Endothelial cell of hepatic sinusoid (primary cell): ENCODE data around the gene DUOX1.

ENCODE experiments used
- in situ Hi-C: cut with HindIII; loops from 2 replicates; pipeline ENCODE4 v1.10.0; 2017; ENCODE audit warnings: low sequenced_read_pairs

The DUOX1 gene

DNA sequence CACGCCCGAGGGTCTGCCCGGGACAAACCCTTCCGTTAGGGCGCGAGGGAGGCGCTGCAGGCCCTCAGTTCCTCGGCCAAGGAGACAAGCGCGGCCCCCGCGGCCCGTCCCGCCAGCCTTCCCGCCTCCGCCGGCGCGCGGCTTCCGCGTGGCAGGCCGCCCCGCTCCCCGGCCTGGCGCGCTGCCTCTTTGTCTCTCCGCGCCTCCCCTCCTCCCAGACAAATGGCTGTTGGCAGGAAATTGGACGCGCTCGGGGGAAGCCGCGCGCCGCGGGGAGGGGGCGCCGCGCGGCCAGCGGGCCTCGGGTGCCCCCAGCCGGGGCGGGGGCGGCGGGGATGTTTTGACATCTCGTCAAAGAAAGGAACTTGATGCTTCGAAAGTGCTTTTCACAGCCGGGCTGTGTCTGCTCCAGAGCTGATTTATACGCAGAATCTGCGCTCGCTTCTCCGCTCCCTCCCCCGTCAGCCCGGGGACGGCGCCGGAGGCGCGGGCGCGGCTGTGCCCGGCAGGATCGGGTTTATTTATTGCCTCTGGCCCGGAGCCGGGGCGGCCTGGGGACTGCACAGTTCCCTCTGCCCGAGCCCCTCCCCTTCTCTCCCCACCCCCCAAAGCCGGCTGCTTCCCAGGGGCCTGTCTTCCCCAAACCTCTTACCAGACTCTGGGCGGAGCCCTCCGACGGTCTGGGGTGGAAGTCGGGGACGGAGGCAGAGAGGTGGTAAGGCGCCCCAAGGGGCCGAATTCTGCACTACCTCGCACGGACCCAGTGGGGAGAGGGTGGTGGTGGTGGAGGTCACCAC, 37.2 kb downstream of the DUOX1 start:
- in situ Hi-C loops: loop anchor here (10.0 kb wide), 1 partner anchor 288 kb away; no protein-coding TSS in a partner anchor

DNA sequence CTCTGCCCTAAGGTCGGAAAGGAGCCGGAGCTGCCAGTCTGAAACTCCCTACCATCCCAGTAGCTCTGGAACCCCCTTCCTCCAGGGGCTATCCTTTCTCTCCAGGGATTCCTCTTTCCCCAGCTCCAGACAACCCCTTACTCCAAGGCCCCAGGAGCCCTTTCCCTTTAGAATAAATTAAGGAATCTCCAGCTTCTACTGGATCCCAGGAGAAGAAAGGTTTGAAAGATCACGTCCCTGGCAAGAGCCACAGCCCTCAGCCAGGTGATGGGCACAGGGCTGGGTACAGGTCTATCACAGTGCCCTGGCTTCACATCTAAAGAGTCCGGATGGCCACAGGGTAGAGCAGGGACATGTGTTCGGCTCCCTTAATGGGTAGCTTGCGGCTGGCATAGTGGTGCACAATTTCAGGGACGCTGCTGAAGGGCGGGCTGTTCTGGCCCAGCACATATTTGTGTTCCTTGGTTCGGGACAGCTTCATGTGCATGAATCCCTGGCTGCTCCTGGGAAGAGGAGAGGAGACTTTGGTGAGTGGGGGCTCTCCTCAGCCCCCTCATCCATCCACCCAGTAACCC, 37.9 kb downstream of the DUOX1 start:
- in situ Hi-C loops: loop anchor here (10.0 kb wide), 1 partner anchor 287 kb away; no protein-coding TSS in a partner anchor

DNA sequence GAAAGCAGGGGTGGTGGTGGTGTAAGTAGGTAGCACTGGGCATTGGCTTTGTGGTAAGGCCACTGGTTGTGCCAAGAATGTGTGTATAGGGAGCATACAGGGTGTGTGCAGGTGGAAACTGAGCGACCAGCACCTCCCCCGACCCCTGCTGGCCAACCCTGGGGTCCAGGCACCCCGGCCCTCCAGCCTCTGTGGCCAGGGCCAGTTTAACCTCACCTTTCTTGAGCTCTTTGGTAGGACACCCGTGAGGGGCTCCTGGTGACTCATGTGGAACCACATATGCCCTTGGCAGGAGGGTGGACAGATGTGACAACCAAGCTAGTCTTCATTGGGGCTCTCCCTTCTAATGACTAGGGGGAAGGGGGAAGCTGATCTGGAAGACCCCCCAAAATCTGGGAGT, 38.5 kb downstream of the DUOX1 start:
- in situ Hi-C loops: loop anchor here (10.0 kb wide), 1 partner anchor 287 kb away; no protein-coding TSS in a partner anchor

DNA sequence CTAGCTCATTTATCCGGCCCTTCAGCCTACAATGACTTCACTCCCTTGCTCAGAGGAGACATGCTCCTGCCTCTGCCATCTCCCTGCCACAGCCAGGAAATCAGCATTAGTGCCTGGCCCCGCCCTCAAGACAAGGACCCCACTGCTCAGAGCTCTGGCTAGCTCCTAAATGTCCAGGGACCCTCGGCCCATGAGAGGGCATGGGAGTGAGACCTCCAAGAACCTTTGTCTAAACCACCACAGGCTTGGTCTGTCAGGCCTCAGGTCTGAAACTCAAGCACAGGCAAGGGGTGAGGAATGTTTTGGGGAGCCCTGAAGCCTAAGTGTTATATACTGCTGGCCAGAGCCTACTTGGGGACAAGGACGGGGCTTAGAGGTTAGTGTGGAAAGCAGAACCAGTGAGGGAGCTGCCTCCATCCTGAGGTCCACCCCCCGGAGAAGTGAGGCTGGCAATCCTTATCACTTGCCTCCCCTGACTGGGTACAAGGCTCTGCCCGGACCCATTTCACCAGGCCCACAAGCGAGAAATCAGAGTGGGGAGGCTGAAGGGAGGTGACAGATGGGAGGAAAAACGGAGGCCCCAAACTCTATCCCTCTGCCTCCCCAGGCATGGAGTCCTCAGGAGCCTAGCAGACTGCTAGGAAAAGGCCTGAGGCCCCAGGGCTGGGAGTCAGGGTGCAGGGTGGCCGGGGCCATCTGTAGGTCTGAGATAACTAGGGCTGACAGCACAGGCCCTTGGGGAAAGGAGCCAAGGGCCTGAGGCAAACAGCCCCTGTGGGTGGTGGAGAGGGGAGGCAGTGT, 39.2 kb downstream of the DUOX1 start:
- in situ Hi-C loops: loop anchor here (10.0 kb wide), 1 partner anchor 286 kb away; no protein-coding TSS in a partner anchor

DNA sequence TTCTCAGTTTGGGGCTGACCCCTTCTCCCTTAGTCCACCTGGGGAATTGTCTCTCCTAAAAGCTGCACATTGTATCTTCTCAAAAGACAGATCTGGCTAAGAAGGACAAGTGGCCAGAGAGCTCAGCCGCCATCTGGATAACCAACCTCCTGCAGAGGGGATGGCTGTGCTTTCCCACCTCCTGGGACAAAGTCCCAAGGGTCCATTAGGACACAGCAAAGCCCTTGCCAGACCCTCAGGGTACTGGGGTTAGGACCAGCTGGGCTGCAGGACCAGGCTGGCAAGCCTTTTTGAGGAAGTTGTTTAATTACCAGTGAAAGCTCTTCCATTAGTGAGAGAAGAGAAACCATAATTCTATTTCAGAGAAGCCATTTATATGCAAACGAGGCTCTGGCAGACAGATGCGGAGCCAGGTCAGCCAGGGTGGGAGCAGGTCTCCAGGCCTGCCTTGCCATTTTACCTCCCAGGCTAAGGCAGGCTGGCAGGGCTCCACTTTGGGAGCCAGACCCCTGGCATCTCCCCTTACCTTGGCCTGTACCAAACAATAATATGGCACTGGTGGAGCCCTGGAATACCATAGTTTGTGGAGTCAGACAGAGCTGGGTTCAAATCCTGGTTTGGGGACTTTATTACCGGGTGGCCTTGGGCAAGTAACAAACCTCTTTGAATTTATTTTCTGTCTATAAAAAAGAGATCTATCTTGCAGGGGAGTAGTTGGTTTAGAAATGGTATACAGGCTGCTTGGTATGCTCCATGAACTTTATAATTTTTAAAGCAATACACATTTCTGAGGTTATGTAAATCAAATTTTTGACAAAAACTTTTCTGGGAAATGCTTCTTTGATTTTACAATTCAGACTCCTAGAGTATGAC, 40.0 kb downstream of the DUOX1 start:
- in situ Hi-C loops: loop anchor here (10.0 kb wide), 1 partner anchor 285 kb away; no protein-coding TSS in a partner anchor

DNA sequence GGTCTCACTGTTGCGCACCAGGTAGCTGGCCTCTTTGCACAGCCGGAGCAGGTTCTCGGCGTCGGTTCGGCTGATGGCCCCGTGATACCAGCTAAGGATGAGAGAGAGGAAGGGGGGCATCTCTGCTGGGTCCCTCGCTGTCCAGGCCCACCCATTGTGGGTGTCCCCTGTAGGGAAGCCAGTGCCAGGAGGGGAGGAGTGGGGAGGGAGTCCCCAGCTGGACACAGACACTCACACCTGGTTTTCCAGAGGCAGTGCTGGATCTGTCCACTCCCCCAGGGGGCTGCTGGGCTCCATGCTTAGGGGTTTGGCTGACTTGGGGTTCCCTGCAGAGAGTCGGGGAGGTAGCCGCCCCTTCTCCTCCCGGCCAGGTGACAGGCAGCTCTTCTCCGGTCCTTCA, 42.1 kb downstream of the DUOX1 start:
- in situ Hi-C loops: no loop called here

DNA sequence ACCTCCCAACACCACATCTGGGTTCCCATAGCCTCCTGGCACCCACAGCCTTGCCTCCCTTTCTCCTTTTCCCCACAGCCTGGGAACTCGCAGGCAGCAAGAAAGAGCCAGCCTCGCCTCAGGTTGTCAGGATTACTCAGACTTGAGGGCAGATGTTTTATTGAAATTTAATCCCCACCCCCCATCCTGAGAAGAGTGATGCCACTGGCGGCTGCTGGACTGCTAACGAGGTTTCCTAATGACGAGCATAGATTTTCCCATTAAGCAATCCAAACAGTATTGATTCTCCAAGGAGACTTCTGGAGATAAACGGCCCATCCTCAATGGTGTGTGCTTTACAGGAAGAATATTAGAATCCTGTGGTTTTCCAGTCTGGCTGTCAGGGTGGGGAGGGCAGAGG, 44.3 kb downstream of the DUOX1 start:
- in situ Hi-C loops: no loop called here

DNA sequence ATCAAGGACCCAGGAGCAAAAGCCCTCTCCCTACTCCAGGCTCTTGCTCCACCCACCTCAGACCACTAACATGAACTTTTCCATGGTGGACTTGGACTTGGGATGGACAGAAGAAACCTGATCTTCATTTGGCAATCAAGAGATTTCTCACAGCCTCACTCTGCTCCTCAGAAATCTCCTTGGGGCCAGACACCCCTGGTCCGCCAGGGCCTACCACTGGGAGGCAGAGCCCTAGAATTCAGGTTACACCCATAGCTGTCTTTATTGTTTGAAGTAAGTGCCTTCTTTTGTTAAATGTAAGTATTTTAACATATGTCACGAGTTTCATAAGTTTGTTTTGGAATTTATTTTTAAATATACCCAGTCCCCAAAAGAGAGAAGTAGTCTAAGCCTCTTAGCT, 44.8 kb downstream of the DUOX1 start:
- in situ Hi-C loops: no loop called here

DNA sequence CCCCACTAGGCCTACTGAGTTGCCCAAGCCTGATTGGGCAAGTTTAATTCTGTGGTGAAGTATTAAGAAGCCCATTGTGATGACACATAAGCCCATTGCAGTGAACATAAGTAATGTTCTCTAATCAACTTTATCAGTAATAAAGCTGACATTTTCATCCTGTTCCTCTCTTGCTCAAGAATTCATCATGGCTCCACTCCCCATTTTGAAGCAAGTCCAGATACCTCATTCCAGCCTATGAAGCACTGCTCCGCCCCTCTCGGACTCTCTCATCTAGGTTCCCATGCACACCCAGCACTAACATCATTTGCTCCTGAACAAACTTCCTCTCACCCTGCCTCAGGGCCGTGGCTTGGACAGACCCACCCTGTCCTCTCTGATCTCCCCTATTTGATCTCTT, 47.5 kb downstream of the DUOX1 start:
- in situ Hi-C loops: no loop called here

DNA sequence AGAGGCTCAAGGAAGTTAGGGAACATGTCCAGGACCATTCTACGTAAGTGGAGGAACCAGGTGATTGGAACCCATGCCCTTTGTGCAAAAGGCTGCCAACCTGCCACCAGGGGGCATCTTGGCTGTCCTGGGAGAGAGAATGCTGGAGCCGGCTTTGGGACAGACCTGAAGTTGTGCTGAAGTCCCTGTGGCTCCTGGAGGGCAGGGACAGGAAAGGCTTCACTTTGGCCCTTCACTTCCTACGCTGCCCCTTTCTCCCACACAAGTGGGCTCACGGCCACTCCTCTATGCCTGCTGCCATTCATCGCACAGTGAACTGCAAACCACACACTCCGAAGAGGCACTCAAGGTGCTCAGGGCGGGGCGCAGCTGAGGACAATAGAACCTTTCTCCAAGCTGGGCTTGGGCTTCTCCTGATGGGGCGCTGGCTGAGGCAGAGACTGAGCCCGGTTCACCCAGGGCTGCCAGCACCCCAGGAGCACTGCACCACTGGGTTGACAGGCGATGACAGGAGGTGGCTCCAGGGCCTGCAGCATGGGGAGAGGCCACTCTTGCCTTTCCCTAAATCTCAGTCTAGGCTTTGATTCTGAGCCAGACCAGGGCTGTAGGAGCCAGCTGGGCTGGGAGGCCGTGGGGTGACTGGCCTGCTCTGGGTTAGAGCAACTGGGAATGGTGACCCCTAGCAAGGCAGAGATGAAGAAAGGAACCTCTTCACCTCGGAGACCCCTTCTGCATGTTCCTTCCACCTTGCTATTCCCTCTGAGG, 49.6 kb downstream of the DUOX1 start:
- in situ Hi-C loops: no loop called here

DNA sequence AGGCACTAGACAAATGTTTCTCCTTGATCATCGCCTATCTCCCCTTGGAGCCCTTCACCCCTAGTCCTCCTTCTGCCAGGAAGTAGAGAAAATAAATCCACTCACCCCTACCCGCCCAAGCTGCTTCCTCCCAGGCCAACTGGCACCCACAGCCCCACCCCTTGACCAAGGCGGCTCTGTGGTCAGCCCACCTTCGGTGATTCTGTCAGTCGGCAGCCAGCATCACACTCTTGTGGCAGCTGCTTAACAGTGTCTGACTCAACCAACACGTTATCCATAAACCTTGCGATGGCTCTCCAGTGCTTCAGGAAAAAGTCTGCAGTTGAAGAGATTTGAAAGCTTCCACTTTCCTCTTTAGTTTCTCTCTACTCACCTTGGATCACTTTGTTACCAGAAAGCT, 50.4 kb downstream of the DUOX1 start:
- in situ Hi-C loops: no loop called here

DNA sequence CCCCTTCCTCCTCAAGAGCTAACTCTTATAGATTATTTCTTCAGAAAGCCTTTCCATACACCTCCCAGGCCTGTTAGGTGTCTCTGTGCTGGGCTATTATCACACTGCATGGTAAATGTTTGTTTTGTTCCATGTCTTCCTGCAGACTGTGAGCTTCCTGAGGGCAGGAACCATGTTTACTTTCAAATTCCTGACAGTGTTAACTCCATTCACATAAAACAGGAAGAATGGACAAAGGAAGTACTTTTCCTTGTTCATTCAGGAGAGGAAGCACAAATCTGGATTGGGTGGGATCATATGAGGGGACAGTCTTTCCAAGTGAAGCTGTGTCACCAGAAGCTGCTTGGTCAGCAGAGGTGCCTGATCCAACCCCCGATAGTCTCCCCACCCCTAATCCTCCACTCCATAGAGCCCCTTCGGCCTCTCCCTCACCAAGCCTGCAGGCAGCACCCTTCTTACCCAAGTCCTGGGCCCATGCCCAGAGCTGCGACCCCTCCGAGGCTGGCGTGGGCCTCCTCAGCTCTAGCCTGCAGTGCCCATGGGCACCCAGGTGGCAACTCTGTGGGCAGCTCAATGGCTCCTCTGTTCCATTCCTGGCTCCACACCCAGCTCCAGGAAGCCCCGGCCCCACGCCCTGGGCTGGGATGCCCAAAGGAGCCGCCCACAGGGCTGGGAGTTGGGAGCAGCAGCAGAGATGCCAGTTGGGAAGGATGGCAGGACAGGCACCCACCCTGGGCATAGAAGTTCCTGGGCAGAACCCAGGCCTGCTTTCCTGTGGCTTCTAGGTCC, 51.0 kb downstream of the DUOX1 start:
- in situ Hi-C loops: no loop called here

DNA sequence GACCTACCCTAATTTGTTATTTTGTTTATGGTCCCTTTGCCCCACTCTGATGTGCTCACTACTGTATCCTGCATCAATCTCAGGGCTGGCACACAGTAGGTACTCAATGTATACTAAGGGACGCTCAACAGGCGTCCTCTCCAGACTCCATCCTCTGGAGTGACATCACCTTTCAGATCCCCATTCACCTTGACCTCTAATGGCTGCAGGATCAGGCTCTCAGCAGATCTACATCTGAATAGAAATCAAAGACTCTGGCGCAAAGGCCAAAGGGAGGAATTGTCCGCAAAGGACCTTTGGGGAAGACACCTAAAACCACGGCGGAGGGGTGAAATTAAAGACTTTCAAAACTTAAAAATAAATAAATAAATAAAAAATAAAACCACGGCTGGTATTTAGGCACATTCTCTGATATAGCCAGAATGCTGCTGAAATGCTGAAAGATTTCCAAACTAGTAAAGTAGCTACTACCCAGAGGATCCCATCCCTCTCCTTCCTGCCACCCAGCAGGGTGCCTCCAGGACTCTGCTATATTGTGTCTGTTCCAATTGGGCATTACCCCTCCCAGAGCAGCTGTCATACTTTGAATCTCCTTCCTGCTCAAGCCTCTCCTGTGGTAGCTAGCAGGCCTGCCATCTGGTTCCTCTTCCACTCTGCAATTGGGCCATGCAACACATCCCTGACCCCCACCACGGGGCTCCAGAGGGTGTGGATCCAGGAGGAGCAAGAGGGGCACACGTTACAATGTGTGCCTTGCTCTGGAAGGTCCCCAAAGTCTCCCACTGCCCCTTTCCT, 51.9 kb downstream of the DUOX1 start:
- in situ Hi-C loops: no loop called here

DNA sequence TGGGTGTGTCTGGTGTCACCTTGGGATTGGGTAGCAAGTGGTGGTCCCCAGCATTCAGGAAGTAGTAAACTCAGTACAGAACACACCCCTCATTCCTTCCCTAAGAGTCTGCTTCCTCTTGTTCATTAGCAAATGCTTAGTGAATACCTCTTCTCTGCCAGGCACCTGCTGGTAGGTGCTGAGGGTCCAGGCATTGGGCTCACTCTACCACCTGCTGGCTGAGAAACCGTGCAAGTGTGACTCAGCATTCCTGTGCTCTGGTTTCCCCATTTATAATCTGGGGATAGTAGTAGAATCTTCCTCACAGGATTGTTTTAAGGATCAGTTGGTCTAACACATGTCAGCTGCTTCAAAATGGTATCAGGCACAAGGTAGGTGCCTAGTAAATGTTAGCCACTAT, 53.2 kb downstream of the DUOX1 start:
- in situ Hi-C loops: no loop called here

DNA sequence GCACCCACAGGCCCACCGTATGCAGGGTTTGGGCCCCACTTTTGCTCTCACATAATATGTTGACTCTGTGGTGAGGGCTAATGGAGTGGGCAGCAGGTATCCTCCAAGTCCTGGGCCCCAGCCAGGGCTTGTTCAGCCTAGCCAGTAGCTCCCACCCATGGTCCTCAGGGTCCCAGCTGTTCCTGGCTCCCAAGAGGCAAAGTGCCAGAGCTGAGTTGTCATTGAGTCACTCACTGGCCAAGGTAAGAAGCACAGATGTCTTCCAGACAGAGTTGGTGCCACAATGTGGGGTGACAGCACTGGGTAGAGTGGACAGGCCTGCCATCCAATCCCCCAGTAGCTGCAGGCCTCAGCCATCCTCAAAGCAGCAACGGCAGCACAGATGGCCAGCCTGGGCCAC, 53.7 kb downstream of the DUOX1 start:
- in situ Hi-C loops: no loop called here

DNA sequence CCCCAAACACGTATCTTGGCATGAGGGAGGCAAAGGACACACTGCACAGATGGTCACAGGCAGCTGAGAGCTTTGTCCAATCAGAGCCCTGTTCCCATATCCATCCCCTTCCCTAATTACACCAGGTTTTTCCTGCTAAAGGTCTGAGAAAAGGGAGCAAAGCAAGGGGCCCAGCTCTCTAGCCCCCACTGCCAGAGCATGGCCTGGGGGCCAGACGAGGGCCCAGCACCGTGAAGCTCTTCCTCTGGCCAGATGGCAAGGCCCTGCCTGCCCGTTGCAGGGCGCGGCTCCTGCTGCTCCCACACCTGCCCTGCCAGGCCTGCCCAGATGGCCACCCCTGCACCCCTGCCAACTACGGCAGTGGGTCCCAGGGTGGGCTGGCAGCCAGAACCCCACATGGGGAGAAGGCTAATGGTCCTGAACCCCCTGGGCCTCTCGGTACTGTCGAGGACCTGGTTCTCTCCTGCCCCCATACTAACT, 54.8 kb downstream of the DUOX1 start:
- in situ Hi-C loops: no loop called here

DNA sequence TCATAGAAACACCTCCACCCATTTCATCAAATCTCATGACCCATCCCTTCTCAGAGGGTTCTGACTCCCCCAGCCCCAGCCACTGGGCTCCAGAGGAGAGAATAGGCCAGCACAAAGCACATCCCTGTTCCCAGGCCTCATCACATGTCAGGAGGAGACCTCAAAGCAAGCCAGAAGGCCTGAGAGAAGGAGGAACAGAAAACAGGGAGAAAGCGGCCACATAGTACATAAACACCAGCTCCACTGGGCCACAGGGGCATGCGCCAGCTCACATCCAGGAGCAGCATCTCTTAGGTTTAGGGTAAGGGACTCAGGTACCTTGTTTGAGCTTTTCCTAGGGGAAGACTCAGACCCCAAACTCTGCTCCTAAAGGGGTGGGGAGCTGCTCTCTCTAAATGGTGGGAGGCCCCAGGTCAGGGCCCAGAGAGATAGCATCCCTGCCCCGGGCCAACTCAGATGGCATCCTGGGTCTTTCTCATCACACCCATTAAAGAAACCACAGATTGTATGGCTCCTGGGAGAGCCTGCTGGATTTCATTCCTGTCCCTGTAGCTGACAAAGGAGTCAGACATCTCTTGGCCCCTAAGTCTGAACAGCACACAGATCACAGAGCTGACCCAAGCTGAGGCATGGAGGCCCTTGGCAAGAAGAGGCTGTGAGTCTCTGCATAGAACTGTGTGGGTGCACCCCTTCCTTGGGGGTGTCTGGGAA, 55.4 kb downstream of the DUOX1 start:
- in situ Hi-C loops: no loop called here
